ENCODE measurements around the gene PYY. TPM values are rescaled to one million over a fixed set of nuclear protein-coding genes. Genes with fewer than 3 reads are reported as not detected.

Gene PYY
- total and polyA plus RNA-seq, 10 of the 15 experiments (the other 5 are each of a cell fraction or from before 2014, with no cell fraction given): 0.07 to 0.18 TPM; not detected in 8

DNA sequence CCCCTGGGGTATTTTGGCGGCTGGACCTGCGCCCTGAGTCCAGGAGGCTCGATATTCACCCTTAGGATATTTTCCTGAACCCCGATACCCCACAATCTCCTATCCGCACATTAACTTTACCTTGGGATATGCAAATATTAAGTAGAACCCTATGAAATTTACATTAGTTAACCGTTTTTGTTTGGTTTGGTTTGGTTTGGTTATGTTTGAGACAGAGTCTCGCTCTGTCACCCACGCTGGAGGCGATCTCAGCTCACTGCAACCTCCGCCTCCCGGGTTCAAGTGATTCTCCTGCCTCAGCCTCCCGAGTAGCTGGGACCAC is 41.4 kb upstream of the PYY start:
- SMC1A ChIA-PET (ENCODE audit: uncharacterized antibody, unreplicated experiment): interaction anchor here (1.8 to 2.1 kb wide), 2 partner anchors 52 to 85 kb away, joined by 6 to 7 read pairs; no protein-coding TSS in a partner anchor
- intact Hi-C loops (cut with micrococcal nuclease; ENCODE audit: unreplicated experiment) (loop anchor here (1.0 to 10.0 kb wide), 2 partner anchors 51 to 120 kb away; no protein-coding TSS in a partner anchor), in situ Hi-C loops (cut with MboI) (no loop called here)
- 5% methylated on average over 12 of the region's 12 CpGs for WGBS (ENCODE audit: insufficient coverage, insufficient replicate concordance, low lambda C conversion rate, missing lambda C conversion rate)
- Histone ChIP-seq H3K9ac (ENCODE audit: control insufficient read depth, insufficient read depth, low read length) (no peak overlapping the region), H2AFZ (ENCODE audit: control insufficient read depth, low read depth, low read length) (no peak overlapping the region; the same call in 1 of the 2 replicates), H3K36me3 (ENCODE audit: control insufficient read depth in 2 of 2, insufficient read depth in 2 of 2, low read length in 1 of 2) (no peaks in the 10 kb centered on the region), H3K9me3 (replicated peaks; ENCODE audit: control insufficient read depth, insufficient read depth, low read length) (no peaks in the 10 kb centered on the region), H3K4me2 (ENCODE audit: control insufficient read depth, insufficient read depth) (peak overlapping the region; percentile 42; the same call in 1 of the 2 replicates), H4K20me1 (ENCODE audit: control insufficient read depth, insufficient read depth) (no peaks in the 10 kb centered on the region), H3K4me1 (ENCODE audit: control insufficient read depth, insufficient read depth, low read length) (no peaks in the 10 kb centered on the region), H3K79me2 (ENCODE audit: control insufficient read depth, insufficient read depth, low read length) (no peaks in the 10 kb centered on the region), H3K27me3 (replicated peaks in 1 of 2; ENCODE audit: control insufficient read depth in 2 of 2, insufficient read depth in 2 of 2, low read length in 1 of 2) (peaks cover 4 to 6% of the 10 kb centered on the region in 2 experiments; a peak in 3 of 4 replicates), H3K27ac (ENCODE audit: control insufficient read depth, insufficient read depth) (no peak overlapping the region), H3K4me3 (no peak overlapping the region)
- ATAC-seq (no peak), FAIRE-seq (no peak), DNase-seq (ENCODE audit: low read depth, low spot score) (no peak)
- no TSS peak for BruUV-seq (replicated peaks)
- TF ChIP-seq, protein P1, sequence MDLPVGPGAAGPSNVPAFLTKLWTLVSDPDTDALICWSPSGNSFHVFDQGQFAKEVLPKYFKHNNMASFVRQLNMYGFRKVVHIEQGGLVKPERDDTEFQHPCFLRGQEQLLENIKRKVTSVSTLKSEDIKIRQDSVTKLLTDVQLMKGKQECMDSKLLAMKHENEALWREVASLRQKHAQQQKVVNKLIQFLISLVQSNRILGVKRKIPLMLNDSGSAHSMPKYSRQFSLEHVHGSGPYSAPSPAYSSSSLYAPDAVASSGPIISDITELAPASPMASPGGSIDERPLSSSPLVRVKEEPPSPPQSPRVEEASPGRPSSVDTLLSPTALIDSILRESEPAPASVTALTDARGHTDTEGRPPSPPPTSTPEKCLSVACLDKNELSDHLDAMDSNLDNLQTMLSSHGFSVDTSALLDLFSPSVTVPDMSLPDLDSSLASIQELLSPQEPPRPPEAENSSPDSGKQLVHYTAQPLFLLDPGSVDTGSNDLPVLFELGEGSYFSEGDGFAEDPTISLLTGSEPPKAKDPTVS (IDR thresholded peaks at IDR 0.05; ENCODE audit: low read depth, low read length): no peak
- TF ChIP-seq NR2C1 (IDR thresholded peaks at IDR 0.05) (no peak), RUNX3 (IDR thresholded peaks at IDR 0.05; ENCODE audit: low read length) (no peak)
- TF ChIP-seq, protein P2, sequence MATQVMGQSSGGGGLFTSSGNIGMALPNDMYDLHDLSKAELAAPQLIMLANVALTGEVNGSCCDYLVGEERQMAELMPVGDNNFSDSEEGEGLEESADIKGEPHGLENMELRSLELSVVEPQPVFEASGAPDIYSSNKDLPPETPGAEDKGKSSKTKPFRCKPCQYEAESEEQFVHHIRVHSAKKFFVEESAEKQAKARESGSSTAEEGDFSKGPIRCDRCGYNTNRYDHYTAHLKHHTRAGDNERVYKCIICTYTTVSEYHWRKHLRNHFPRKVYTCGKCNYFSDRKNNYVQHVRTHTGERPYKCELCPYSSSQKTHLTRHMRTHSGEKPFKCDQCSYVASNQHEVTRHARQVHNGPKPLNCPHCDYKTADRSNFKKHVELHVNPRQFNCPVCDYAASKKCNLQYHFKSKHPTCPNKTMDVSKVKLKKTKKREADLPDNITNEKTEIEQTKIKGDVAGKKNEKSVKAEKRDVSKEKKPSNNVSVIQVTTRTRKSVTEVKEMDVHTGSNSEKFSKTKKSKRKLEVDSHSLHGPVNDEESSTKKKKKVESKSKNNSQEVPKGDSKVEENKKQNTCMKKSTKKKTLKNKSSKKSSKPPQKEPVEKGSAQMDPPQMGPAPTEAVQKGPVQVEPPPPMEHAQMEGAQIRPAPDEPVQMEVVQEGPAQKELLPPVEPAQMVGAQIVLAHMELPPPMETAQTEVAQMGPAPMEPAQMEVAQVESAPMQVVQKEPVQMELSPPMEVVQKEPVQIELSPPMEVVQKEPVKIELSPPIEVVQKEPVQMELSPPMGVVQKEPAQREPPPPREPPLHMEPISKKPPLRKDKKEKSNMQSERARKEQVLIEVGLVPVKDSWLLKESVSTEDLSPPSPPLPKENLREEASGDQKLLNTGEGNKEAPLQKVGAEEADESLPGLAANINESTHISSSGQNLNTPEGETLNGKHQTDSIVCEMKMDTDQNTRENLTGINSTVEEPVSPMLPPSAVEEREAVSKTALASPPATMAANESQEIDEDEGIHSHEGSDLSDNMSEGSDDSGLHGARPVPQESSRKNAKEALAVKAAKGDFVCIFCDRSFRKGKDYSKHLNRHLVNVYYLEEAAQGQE (IDR thresholded peaks at IDR 0.05; ENCODE audit: low read depth, low read length): no peak
- RAD21 ChIA-PET (ENCODE audit: unreplicated experiment): interaction anchor here (0.7 kb wide), 1 partner anchor 51 kb away, joined by 3 read pairs; no protein-coding TSS in a partner anchor
- CTCF ChIA-PET: interaction anchor here (0.7 to 5.0 kb wide), 6 partner anchors 49 to 117 kb away, joined by 3 to 42 read pairs (median 4); partner anchors contain the start of gene PPY
- POLR2A ChIA-PET: no interaction called here

Data from GM12878 (cell line).